OCI-LY7 (cell line): ENCODE measurements around the gene SORD.

ENCODE experiments used
- CTCF ChIP-seq: fragments of 200-600 bp; sonication (generic); conservative IDR thresholded peaks from 2 replicates; pipeline ENCODE4 v1.5.1; 2014; ENCODE audit warnings: mild to moderate bottlenecking, antibody characterized with exemption, low read length, moderate library complexity, mixed read lengths
- EZH2phosphoT487 ChIP-seq: fragments of 200-600 bp; sonication (generic); IDR thresholded peaks from 2 replicates; pipeline ENCODE4 v1.6.1; 2018; ENCODE audit warnings: low read depth, borderline replicate concordance, mild to moderate bottlenecking, mixed run types, antibody characterized with exemption, low read length, moderate library complexity, mixed read lengths

- TF ChIP-seq EZH2phosphoT487 (no peak), CTCF (no peak)
Observed at GRCh38 chr15:45084163-45084562, 61.2 kb downstream of the SORD start.
